HCT116 (cell line): ENCODE results near the gene MRPL1. TPM values are rescaled to one million over a fixed set of nuclear protein-coding genes. Genes with fewer than 3 reads are reported as not detected.

Experiments
- total RNA-seq: library from RNA; stranded (reverse); gene quantifications from one replicate; pipeline ENCODE4 v1.2.1, GENCODE V29; 2021; ENCODE audit not compliant: unreplicated experiment

The MRPL1 gene
- total RNA-seq, 1 experiment from 2014 or later: 54.9 TPM

Other genes with a start within 250 kb of the MRPL1 start
- 29.4 TPM for gene CNOT6L, start 43.5 kb upstream of the MRPL1 start, total RNA-seq
- 33.5 TPM for gene FRAS1, start 194.5 kb downstream of the MRPL1 start, total RNA-seq